Upper lobe of right lung (tissue), 1 donor: ENCODE data around the gene MME. TPM values are rescaled to one million over a fixed set of nuclear protein-coding genes. Genes with fewer than 3 reads are reported as not detected.
A peak's percentile ranks its signal among the peaks of the same experiment; 100 is the strongest.

ENCODE experiments used
- ATAC-seq: fragments of 200-7000 bp; cut with Tn5 transposase; one replicate; pipeline ENCODE4 v1.9.1; 2020; ENCODE audit warnings: mild to moderate bottlenecking, moderate library complexity
- DNase-seq: peaks from one replicate; pipeline ENCODE4 v3.0.0-alpha.2; 2020
- H3K27ac ChIP-seq: fragments of 200-600 bp; one replicate; pipeline ENCODE4 v1.8.0; 2022
- H3K27me3 ChIP-seq: fragments of 200-600 bp; one replicate; pipeline ENCODE4 v1.8.0; 2022; ENCODE audit warnings: mild to moderate bottlenecking
- H3K36me3 ChIP-seq: fragments of 200-600 bp; one replicate; pipeline ENCODE4 v1.8.0; 2022
- H3K4me1 ChIP-seq: fragments of 200-600 bp; one replicate; pipeline ENCODE4 v1.8.0; 2022
- H3K4me3 ChIP-seq: fragments of 200-600 bp; one replicate; pipeline ENCODE4 v1.8.0; 2022; ENCODE audit warnings: mild to moderate bottlenecking
- H3K9me3 ChIP-seq: fragments of 200-600 bp; one replicate; pipeline ENCODE4 v1.8.0; 2022
- CTCF ChIP-seq: fragments of 200-600 bp; IDR thresholded peaks from one replicate; pipeline ENCODE4 v1.8.0; 2022; ENCODE audit warnings: antibody characterized with exemption
- intact Hi-C: fragments of 100-400 bp; cut with DNase I; formaldehyde crosslinking; loops from one replicate; pipeline ENCODE4 v1.11.0; 2022
- total RNA-seq: library from RNA; stranded (reverse); fragmentation: NEBNext Ultra II Directional; extraction: Animal tissue kit (Norgen Biotek cat#: 25700); gene quantifications from one replicate; pipeline ENCODE4 v1.2.1, GENCODE V29; 2021
- donor health status: DM: no; HTN: yes; CAD: no; lungs with severe emphysema.

The MME gene
- total RNA-seq, 1 donor from 2014 or later, result 79.1 TPM

DNA sequence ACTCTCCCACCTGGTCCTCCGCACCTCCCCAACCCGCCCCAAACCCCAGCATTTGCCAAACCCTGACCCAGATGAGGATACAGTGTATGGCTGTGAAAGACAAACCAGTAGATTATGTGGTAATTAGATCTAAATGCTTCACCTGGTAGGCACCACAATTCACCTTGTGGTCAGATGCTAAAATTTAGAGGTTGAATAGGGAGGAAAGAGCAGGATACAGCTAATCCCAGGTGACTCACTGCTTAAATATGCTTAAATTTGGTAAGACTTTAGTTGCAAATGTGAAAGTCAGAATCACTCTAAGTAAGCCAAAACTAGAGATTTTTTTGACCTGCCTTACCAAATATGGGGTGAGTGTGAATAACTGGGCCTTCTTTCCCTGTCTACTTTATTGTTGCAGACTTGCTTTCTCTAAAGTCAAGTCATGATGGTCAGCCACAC is 105.5 kb downstream of the MME start:
- Histone ChIP-seq H3K27ac (no peak overlapping the region), H3K36me3 (no peaks in the 10 kb centered on the region), H3K9me3 (no peaks in the 10 kb centered on the region), H3K27me3 (no peaks in the 10 kb centered on the region), H3K4me3 (no peak overlapping the region), H3K4me1 (no peaks in the 10 kb centered on the region)
- ATAC-seq, result peak; percentile 15
- no peak for TF ChIP-seq CTCF
- intact Hi-C loops, result no loop called here
- DNase-seq, result no peak

- DNase-seq (no peak), ATAC-seq (no peak)
- no peaks in the 10 kb centered on the region for H3K4me1 ChIP-seq
- intact Hi-C loops, result no loop called here
- TF ChIP-seq CTCF, result no peak
- H3K9me3 ChIP-seq, result no peaks in the 10 kb centered on the region
- H3K4me3 ChIP-seq, result no peak overlapping the region
- H3K27ac ChIP-seq, result no peak overlapping the region
- H3K27me3 ChIP-seq, result no peaks in the 10 kb centered on the region
- H3K36me3 ChIP-seq, result no peaks in the 10 kb centered on the region
Observed at GRCh38 chr3:155188031-155188430, 107.9 kb downstream of the MME start.

GRCh38 chr3:155189478-155189877 is 109.4 kb downstream of the MME start:
- ATAC-seq (no peak), DNase-seq (no peak)

DNA sequence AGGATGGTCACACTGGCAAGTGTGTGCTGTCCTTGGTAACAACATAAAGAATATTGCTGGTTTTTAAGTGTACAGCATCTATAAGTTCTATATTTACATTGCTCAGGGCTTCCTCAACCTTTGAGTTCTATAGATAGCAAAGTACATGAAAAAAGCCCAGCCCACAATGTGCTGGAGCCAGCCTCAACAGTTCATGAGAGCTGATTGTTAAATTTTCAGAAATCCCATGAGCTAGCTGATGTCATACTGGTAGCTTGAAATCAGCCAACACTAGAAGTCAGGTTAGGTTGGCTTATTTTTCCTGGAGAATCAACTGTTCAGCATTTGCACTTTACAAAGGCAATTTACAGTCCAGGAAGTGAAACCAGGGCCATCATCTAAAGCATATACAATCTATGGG is 110.6 kb downstream of the MME start:
- Histone ChIP-seq H3K27ac (no peak overlapping the region), H3K4me1 (no peaks in the 10 kb centered on the region)
- no peak for ATAC-seq

More at GRCh38 chr3:155189478-155189877, 109.4 kb downstream of the MME start:
- Histone ChIP-seq H3K27me3 (no peaks in the 10 kb centered on the region), H3K4me3 (no peak overlapping the region), H3K27ac (no peak overlapping the region), H3K36me3 (no peaks in the 10 kb centered on the region), H3K4me1 (no peaks in the 10 kb centered on the region), H3K9me3 (no peaks in the 10 kb centered on the region)
- intact Hi-C loops, result no loop called here
- TF ChIP-seq CTCF, result no peak

DNA sequence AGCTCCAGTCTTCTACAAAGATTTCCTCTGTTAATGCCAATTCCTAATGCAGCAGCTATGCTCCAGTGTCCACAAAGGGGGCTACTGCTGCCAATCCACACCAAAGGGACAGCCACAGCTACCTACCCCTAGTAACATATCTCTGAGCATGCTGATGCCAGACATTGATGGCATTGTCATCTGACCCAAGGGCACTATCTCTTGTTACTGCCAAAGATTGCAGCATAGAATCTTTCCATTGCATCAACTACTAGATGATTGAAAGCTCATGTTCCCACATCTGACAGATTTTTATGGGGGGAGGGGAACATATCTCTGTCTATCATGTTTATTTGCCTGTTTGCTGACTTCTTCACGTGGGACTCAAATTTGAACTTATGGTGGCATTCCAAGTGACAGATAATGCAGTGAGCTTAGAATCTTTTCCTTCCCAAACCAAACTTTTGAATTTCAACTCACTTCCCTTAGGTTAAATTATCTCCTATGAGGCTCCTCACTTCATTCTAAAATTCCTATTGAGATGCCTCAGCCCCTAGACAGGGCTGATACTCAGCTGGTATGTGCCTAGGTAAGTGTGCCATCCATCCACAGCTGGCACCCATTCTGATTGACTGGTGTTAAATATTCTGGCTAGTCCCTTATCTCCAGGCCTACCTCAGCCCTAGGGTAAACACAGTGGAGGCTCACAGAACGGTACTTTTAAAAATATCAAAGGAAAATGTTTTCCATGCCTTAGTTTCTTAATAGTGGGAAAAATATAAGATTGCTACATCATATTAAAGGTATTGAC is 113.0 kb downstream of the MME start:
- no peak for TF ChIP-seq CTCF
- Histone ChIP-seq H3K27me3 (no peaks in the 10 kb centered on the region), H3K36me3 (no peaks in the 10 kb centered on the region), H3K9me3 (no peaks in the 10 kb centered on the region), H3K4me1 (no peaks in the 10 kb centered on the region), H3K4me3 (no peak overlapping the region), H3K27ac (no peak overlapping the region)
- intact Hi-C loops, result no loop called here
- no peak for ATAC-seq
- no peak for DNase-seq

More for the DNA sequence above, 110.6 kb downstream of the MME start:
- Histone ChIP-seq H3K36me3 (no peaks in the 10 kb centered on the region), H3K4me3 (no peak overlapping the region), H3K9me3 (no peaks in the 10 kb centered on the region), H3K27me3 (no peaks in the 10 kb centered on the region)
- TF ChIP-seq CTCF, result no peak
- intact Hi-C loops, result no loop called here
- DNase-seq, result no peak
